HG02943 (cell line): ENCODE measurements around the gene PMM1.
A peak's percentile ranks its signal among the peaks of the same experiment; 100 is the strongest.
"Not testable (repeated sequence)": the region's sequence is repeated elsewhere in the genome, so short reads cannot be mapped to it uniquely, and the experiment has no call there.

ENCODE experiments used
- ATAC-seq: cut with Tn5 transposase; IDR thresholded peaks from one replicate; pipeline ENCODE4 v1.9.1; 2021; ENCODE audit warnings: mild to moderate bottlenecking, low read depth, moderate library complexity; ENCODE audit not compliant: unreplicated experiment

The PMM1 gene

GRCh38 chr22:41565403-41566054, 24.1 kb downstream of the PMM1 start:
- no peak for ATAC-seq

- ATAC-seq: no peak
These were observed 25.1 kb downstream of the PMM1 start for GRCh38 chr22:41564563-41564962.

- no peak for ATAC-seq
These were observed 26.5 kb downstream of the PMM1 start for GRCh38 chr22:41563051-41563711.

- no peak for ATAC-seq
These were observed 27.2 kb downstream of the PMM1 start for GRCh38 chr22:41562461-41562860.

- ATAC-seq: no peak
These were observed 27.9 kb downstream of the PMM1 start for GRCh38 chr22:41561788-41562187.

GRCh38 chr22:41561335-41561734, 28.3 kb downstream of the PMM1 start:
- ATAC-seq: no peak

GRCh38 chr22:41560095-41560471, 29.6 kb downstream of the PMM1 start:
- no peak for ATAC-seq

GRCh38 chr22:41558241-41558630, 31.4 kb downstream of the PMM1 start:
- ATAC-seq: not testable (repeated sequence)

GRCh38 chr22:41557401-41558240, 32.0 kb downstream of the PMM1 start:
- no peak for ATAC-seq

- ATAC-seq: no peak
These were observed 33.1 kb downstream of the PMM1 start for GRCh38 chr22:41556561-41556960.

GRCh38 chr22:41555325-41555982, 34.2 kb downstream of the PMM1 start:
- no peak for ATAC-seq

- ATAC-seq: no peak
These were observed 37.6 kb downstream of the PMM1 start for GRCh38 chr22:41551877-41552582.

GRCh38 chr22:41550952-41551491, 38.6 kb downstream of the PMM1 start:
- ATAC-seq: no peak

GRCh38 chr22:41548830-41549211, 40.8 kb downstream of the PMM1 start:
- ATAC-seq: no peak

GRCh38 chr22:41544671-41545476, 44.8 kb downstream of the PMM1 start:
- ATAC-seq: no peak

- ATAC-seq: peak; percentile 74
These were observed 45.6 kb downstream of the PMM1 start, which contains the start of gene POLR3H for GRCh38 chr22:41543854-41544670. Gene POLR3H (minus strand): TSS chr22:41544470. CDS start chr22:41544101, 369 bp downstream.

GRCh38 chr22:41542224-41542623, 47.4 kb downstream of the PMM1 start:
- ATAC-seq: no peak

GRCh38 chr22:41541484-41541883, 48.2 kb downstream of the PMM1 start:
- no peak for ATAC-seq
